GM19099 (cell line): Measurements from ENCODE around the gene TPRX2.

Experiments
- POLR2A ChIP-seq: IDR thresholded peaks from 3 replicates; pipeline ENCODE4 v1.6.1; 2011; ENCODE audit warnings: low read depth; ENCODE audit not compliant: insufficient read length; ENCODE audit errors: extremely low read depth

TPRX2 gene

GRCh38 chr19:47853003-47853402 is 6.0 kb upstream of the TPRX2 start:
- no peak for TF ChIP-seq POLR2A

GRCh38 chr19:47854459-47854858 is 4.6 kb upstream of the TPRX2 start:
- TF ChIP-seq POLR2A, result no peak

GRCh38 chr19:47860602-47861297 is 1.7 kb downstream of the TPRX2 start:
- TF ChIP-seq POLR2A, result no peak

- no peak for TF ChIP-seq POLR2A
These were observed 2.6 kb downstream of the TPRX2 start for GRCh38 chr19:47861630-47862029.

- no peak for TF ChIP-seq POLR2A
These were observed 4.5 kb downstream of the TPRX2 start for GRCh38 chr19:47863514-47863936.

- TF ChIP-seq POLR2A, result no peak
These were observed 6.1 kb downstream of the TPRX2 start for GRCh38 chr19:47865166-47865565.

- no peak for TF ChIP-seq POLR2A
These were observed 19.9 kb downstream of the TPRX2 start for GRCh38 chr19:47878906-47879305.

GRCh38 chr19:47881757-47882156 is 22.7 kb downstream of the TPRX2 start:
- no peak for TF ChIP-seq POLR2A

GRCh38 chr19:47882890-47883289 is 23.9 kb downstream of the TPRX2 start:
- no peak for TF ChIP-seq POLR2A

- TF ChIP-seq POLR2A, result no peak
These were observed 26.0 kb downstream of the TPRX2 start for GRCh38 chr19:47885067-47885463.

GRCh38 chr19:47886010-47886559 is 27.1 kb downstream of the TPRX2 start, which contains the start of gene SULT2A1:
SULT2A1 (minus strand) TSS chr19:47886315; CDS start chr19:47886257, 58 bp downstream.
- TF ChIP-seq POLR2A, result no peak

GRCh38 chr19:47890865-47891621 is 32.0 kb downstream of the TPRX2 start:
- no peak for TF ChIP-seq POLR2A

- no peak for TF ChIP-seq POLR2A
These were observed 32.5 kb downstream of the TPRX2 start for GRCh38 chr19:47891622-47891922.

- no peak for TF ChIP-seq POLR2A
These were observed 33.1 kb downstream of the TPRX2 start for GRCh38 chr19:47891923-47892666.

GRCh38 chr19:47895165-47895782 is 36.2 kb downstream of the TPRX2 start:
- no peak for TF ChIP-seq POLR2A
